Left lung (tissue), 10 donors: Measurements from ENCODE around the gene CHI3L1. TPM values are rescaled to one million over a fixed set of nuclear protein-coding genes. Genes with fewer than 3 reads are reported as not detected.

Experiments used
- ATAC-seq: fragments of 200-7000 bp; cut with Tn5 transposase; one replicate; pipeline ENCODE4 v1.9.1; 2020; ENCODE audit warnings: moderate library complexity
- DNase-seq, 4 donors: peaks; one replicate each; pipeline ENCODE4 v3.0.0-alpha.2; 2013 to 2020
- H3K27ac ChIP-seq, 2 donors: fragments of 200-600 bp; sonication (generic) in 1 of 2; one replicate each; pipeline versions ENCODE4 v1.5.0 to v1.8.0; 2020 to 2021
- H3K27me3 ChIP-seq, 2 donors: fragments of 200-600 bp; sonication (generic) in 1 of 2; one replicate each; pipeline versions ENCODE4 v1.5.0 to v1.8.0; 2020 to 2021
- H3K36me3 ChIP-seq, 2 donors: fragments of 200-600 bp; sonication (generic) in 1 of 2; one replicate each; pipeline versions ENCODE4 v1.5.0 to v1.8.0; 2020 to 2021
- H3K4me1 ChIP-seq, 2 donors: fragments of 200-600 bp; one replicate each; pipeline ENCODE4 v1.8.0; 2021
- H3K4me3 ChIP-seq, 2 donors: fragments of 200-600 bp; sonication (generic) in 1 of 2; one replicate each; pipeline versions ENCODE4 v1.5.0 to v1.8.0; 2020 to 2021; ENCODE audit warnings: mild to moderate bottlenecking in 1 of 2
- H3K9me3 ChIP-seq, 2 donors: fragments of 200-600 bp; sonication (generic) in 1 of 2; one replicate each; pipeline versions ENCODE4 v1.5.0 to v1.8.0; 2020 to 2021
- intact Hi-C, 2 donors: fragments of 100-400 bp; cut with DNase I; formaldehyde crosslinking; loops; one replicate each; pipeline versions ENCODE4 v1.11.2 to v1.14.2; 2022
- polyA plus RNA-seq, 6 donors: library from polyadenylated mRNA; unstranded; fragments of 120-200 nt; gene quantifications; one replicate each; pipeline ENCODE4 v1.2.1, GENCODE V29; 2013; ENCODE audit not compliant: insufficient read length in 6 of 6
- total RNA-seq, 2 donors: library from RNA; stranded (reverse); fragmentation: NEBNext Ultra II Directional; extraction: Animal tissue kit (Norgen Biotek cat#: 25700); gene quantifications; one replicate each; pipeline ENCODE4 v1.2.1, GENCODE V29; 2021
- TF ChIP-seq, protein P1 (sequence below), 2 donors: fragments of 200-600 bp; sonication (generic) in 1 of 2; IDR thresholded peaks; one replicate each; pipeline versions ENCODE4 v1.5.0 to v1.8.0; 2021; ENCODE audit warnings: antibody characterized with exemption in 2 of 2
- donor health status: DM: no; HTN: yes; CAD: no.
- donor health status: DM: no; HTN: no; CAD: no.

Gene CHI3L1
- total and polyA plus RNA-seq, 8 donors = 0.44 to 74.9 (median 1.3) TPM

GRCh38 chr1:203175827-203176241 lies 10.7 kb downstream of the CHI3L1 start:
- peaks cover 0 to 20% of the 10 kb centered on the region in 2 donors for H3K36me3 ChIP-seq
- TF ChIP-seq, protein P1, sequence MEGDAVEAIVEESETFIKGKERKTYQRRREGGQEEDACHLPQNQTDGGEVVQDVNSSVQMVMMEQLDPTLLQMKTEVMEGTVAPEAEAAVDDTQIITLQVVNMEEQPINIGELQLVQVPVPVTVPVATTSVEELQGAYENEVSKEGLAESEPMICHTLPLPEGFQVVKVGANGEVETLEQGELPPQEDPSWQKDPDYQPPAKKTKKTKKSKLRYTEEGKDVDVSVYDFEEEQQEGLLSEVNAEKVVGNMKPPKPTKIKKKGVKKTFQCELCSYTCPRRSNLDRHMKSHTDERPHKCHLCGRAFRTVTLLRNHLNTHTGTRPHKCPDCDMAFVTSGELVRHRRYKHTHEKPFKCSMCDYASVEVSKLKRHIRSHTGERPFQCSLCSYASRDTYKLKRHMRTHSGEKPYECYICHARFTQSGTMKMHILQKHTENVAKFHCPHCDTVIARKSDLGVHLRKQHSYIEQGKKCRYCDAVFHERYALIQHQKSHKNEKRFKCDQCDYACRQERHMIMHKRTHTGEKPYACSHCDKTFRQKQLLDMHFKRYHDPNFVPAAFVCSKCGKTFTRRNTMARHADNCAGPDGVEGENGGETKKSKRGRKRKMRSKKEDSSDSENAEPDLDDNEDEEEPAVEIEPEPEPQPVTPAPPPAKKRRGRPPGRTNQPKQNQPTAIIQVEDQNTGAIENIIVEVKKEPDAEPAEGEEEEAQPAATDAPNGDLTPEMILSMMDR (IDR thresholded peaks at IDR 0.05) = no peak
- ATAC-seq = peak; percentile 50

DNA sequence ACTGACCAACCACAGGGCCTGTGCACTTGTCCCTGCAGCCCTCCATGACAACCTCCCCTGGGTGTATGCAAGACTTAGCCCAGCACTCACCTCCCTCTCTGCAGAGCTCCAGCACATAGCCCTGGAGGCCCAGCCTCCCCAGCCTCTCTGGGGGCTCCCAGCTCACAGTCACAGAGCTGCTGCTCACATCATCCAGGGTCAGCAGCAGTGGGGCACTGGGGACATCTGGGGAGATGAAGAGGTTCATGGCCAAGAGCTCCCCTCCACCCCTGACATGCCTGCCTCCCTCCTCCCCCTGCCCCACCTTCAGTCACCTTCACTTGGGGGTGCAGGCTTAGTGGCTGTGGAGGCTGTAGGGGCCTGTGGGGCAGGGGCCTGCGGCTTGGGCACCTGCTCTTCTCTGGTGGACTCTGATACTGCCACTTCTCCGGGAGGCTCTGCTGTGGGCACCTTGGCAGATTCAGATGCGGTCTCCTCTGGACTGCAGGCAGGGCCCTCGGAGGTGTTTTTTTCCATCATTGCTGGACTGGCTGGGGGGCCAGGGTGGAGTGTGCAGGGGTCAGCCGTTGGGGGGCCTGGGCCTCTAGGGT lies 11.2 kb downstream of the CHI3L1 start, which contains the start of gene MYBPH:
MYBPH (minus strand) TSS at position 590 of the 590 bp plus-strand sequence; CDS start at position 519, 71 bp downstream.
- ATAC-seq = no peak
- Histone ChIP-seq H3K4me1 (peaks cover 8 to 32% of the 10 kb centered on the region in 2 donors), H3K36me3 (peaks cover 0 to 15% of the 10 kb centered on the region in 2 donors), H3K4me3 (no peak within 1 kb of the TSS), H3K27me3 (no peaks in the 10 kb centered on the region), H3K9me3 (no peaks in the 10 kb centered on the region), H3K27ac (no peak within 1 kb of the TSS)
- DNase-seq = no peak
- TF ChIP-seq, protein P1 (IDR thresholded peaks at IDR 0.05) = no peak
- intact Hi-C loops = no loop called here

More at GRCh38 chr1:203175827-203176241, 10.7 kb downstream of the CHI3L1 start:
- H3K4me1 ChIP-seq = peaks cover 8 to 32% of the 10 kb centered on the region in 2 donors
- H3K27ac ChIP-seq = no peak overlapping the region
- H3K4me3 ChIP-seq = no peak overlapping the region
- intact Hi-C loops = no loop called here
- no peaks in the 10 kb centered on the region for H3K27me3 ChIP-seq
- DNase-seq = peak in 1 of 4 donors; percentile 55
- H3K9me3 ChIP-seq = no peaks in the 10 kb centered on the region

DNA sequence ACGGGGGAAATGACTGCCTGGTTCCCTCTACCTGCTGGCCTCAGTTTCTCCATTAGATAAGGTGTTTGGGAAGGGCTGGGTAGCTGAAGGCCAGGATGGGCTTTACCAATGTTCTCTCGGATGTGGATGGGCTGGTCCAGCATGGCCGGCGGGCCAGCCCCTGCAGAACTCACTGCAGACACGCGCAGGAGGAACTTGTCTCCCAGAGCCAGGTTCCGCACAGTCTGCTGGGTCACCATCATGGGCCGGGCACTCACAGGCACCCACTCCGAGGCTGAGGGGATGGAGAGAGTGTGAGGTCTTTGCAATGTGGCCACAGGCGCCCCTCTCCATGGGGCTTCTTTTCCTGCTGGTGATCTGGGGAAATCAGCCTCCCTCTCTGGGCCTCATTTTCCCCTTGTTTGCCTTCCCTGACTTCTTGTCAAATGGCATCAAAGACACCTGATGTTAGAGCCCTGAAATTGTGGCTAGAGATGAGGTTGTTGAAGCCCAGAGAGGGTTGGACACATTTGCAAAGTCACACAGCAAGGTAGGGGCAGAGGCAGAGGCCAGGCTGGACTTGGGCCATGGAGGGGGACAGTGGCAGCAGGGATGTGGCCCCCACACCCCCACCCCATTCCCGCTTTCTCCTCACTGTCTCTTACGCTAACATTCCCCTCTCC lies 12.0 kb downstream of the CHI3L1 start:
- DNase-seq = no peak
- H3K36me3 ChIP-seq = peaks cover 0 to 6% of the 10 kb centered on the region in 2 donors
- no peaks in the 10 kb centered on the region for H3K9me3 ChIP-seq
- peaks cover 8 to 32% of the 10 kb centered on the region in 2 donors for H3K4me1 ChIP-seq
- TF ChIP-seq, protein P1 (IDR thresholded peaks at IDR 0.05) = no peak
- no peak overlapping the region for H3K4me3 ChIP-seq
- no peaks in the 10 kb centered on the region for H3K27me3 ChIP-seq
- intact Hi-C loops = no loop called here
- no peak for ATAC-seq
- no peak overlapping the region for H3K27ac ChIP-seq

GRCh38 chr1:203173566-203173965 lies 12.9 kb downstream of the CHI3L1 start:
- Histone ChIP-seq H3K4me1 (peaks cover 8 to 32% of the 10 kb centered on the region in 2 donors), H3K4me3 (no peak overlapping the region), H3K27ac (no peak overlapping the region), H3K27me3 (no peaks in the 10 kb centered on the region), H3K9me3 (no peaks in the 10 kb centered on the region), H3K36me3 (no peaks in the 10 kb centered on the region)
- DNase-seq = no peak
- TF ChIP-seq, protein P1 (IDR thresholded peaks at IDR 0.05) = no peak
- no peak for ATAC-seq
- intact Hi-C loops = no loop called here

GRCh38 chr1:203173011-203173555 lies 13.4 kb downstream of the CHI3L1 start:
- Histone ChIP-seq H3K4me3 (no peak overlapping the region), H3K36me3 (no peaks in the 10 kb centered on the region), H3K27me3 (no peaks in the 10 kb centered on the region), H3K4me1 (peaks cover 8 to 32% of the 10 kb centered on the region in 2 donors), H3K27ac (no peak overlapping the region), H3K9me3 (no peaks in the 10 kb centered on the region)
- intact Hi-C loops = no loop called here
- ATAC-seq = no peak
- TF ChIP-seq, protein P1 (IDR thresholded peaks at IDR 0.05) = no peak
- no peak for DNase-seq
